OCI-LY3 (cell line): ENCODE measurements around the gene CCL21.

Experiments used
- CTCF ChIP-seq: fragments of 200-600, 300-600 bp; sonication (generic); IDR thresholded peaks from 2 replicates; pipeline ENCODE4 v1.5.1; 2014; ENCODE audit warnings: antibody characterized with exemption, low read length, low read depth
- EZH2phosphoT487 ChIP-seq: fragments of 200-600 bp; shearing (Covaris generic); IDR thresholded peaks from 2 replicates; pipeline ENCODE4 v1.6.1; 2018; ENCODE audit warnings: antibody characterized with exemption, mixed run types, low read depth

GRCh38 chr9:34693560-34693959, 16.4 kb downstream of the CCL21 start:
- no peak for TF ChIP-seq CTCF
- no peak for TF ChIP-seq EZH2phosphoT487
